Heart left ventricle (tissue), 16 donors: Measurements from ENCODE around the gene PLEKHA4. TPM values are rescaled to one million over a fixed set of nuclear protein-coding genes. Genes with fewer than 3 reads are reported as not detected.
A peak's percentile ranks its signal among the peaks of the same experiment; 100 is the strongest.
"Not testable (repeated sequence)": the region's sequence is repeated elsewhere in the genome, so short reads cannot be mapped to it uniquely, and the experiment has no call there.

Source experiments
- ATAC-seq, 4 donors: fragments of 200-7000 bp; cut with Tn5 transposase; one replicate each; pipeline ENCODE4 v1.9.1; 2020 to 2022; ENCODE audit warnings: moderate library complexity in 4 of 4, mild to moderate bottlenecking in 3 of 4, moderate number of reproducible peaks in 1 of 4
- DNase-seq, 5 donors: peaks; one replicate each; pipeline ENCODE4 v3.0.0-alpha.2; 2020
- H3K27ac ChIP-seq, 12 donors: fragments of 200-600 bp; sonication (generic) in 4 of 12; one replicate each; pipeline versions ENCODE4 v1.5.0 to v1.8.0; 2016 to 2022; ENCODE audit warnings: mild to moderate bottlenecking in 2 of 12
- H3K27me3 ChIP-seq, 9 donors: fragments of 200-600 bp; sonication (generic) in 2 of 9; one replicate each; pipeline versions ENCODE4 v1.5.1 to v1.8.0; 2016 to 2022; ENCODE audit warnings: mild to moderate bottlenecking in 3 of 9
- H3K36me3 ChIP-seq, 9 donors: fragments of 200-600 bp; sonication (generic) in 2 of 9; one replicate each; pipeline versions ENCODE4 v1.5.0 to v1.8.0; 2018 to 2022; ENCODE audit warnings: mild to moderate bottlenecking in 2 of 9
- H3K4me1 ChIP-seq, 12 donors: fragments of 200-600 bp; sonication (generic) in 4 of 12; one replicate each; pipeline versions ENCODE4 v1.5.0 to v1.8.0; 2016 to 2022; ENCODE audit warnings: mild to moderate bottlenecking in 3 of 12
- H3K4me3 ChIP-seq, 12 donors: fragments of 200-600 bp; sonication (generic) in 4 of 12; one replicate each; pipeline versions ENCODE4 v1.5.0 to v1.8.0; 2017 to 2022; ENCODE audit warnings: mild to moderate bottlenecking in 9 of 12, moderate library complexity in 4 of 12
- H3K9me3 ChIP-seq, 12 donors: fragments of 200-600 bp; sonication (generic) in 4 of 12; one replicate each; pipeline versions ENCODE4 v1.5.0 to v1.8.0; 2016 to 2022; ENCODE audit warnings: mild to moderate bottlenecking in 1 of 12
- CTCF ChIP-seq, 12 donors: fragments of 200-600 bp; sonication (generic) in 4 of 12; IDR thresholded peaks; one replicate each; pipeline versions ENCODE4 v1.5.0 to v1.8.0; 2018 to 2022; ENCODE audit warnings: antibody characterized with exemption in 12 of 12, mild to moderate bottlenecking in 5 of 12
- POLR2A ChIP-seq, 2 donors: fragments of 450-650 bp; IDR thresholded peaks; one replicate each; pipeline ENCODE4 v1.6.1; 2017; ENCODE audit warnings: antibody characterized with exemption in 2 of 2, mild to moderate bottlenecking in 2 of 2, moderate library complexity in 2 of 2
- WGBS, 4 donors: extraction: QIAGEN DNeasy Blood & Tissue Kit in 2 of 4; methylation state at CpG; one replicate each; pipeline versions ENCODE4 v1.1.5 to v1.1.7; 2013 to 2018; 5-methylcytosine and 5-hydroxymethylcytosine counted together
- intact Hi-C, 10 donors: fragments of 100-400 bp; cut with DNase I; formaldehyde crosslinking; loops; one replicate each; pipeline versions ENCODE4 v1.11.1 to v1.14.2; 2022
- polyA plus RNA-seq, 2 donors: library from polyadenylated mRNA; stranded (reverse); fragments of 200-250 nt; gene quantifications; one replicate each; pipeline ENCODE4 v1.2.3, GENCODE V29; 2013
- total RNA-seq, 9 donors: library from RNA; depleted of rRNA in 2 of 9; stranded (reverse); fragments of >200 nt in 2 of 9; fragmentation: NEBNext Ultra II Directional in 3 of 9; extraction: Animal tissue kit (Norgen Biotek cat#: 25700) in 3 of 9; gene quantifications; one replicate each; pipeline versions ENCODE4 v1.1.0 to v1.2.4, GENCODE V29; 2016 to 2023
- donor health status: ischemic (EF 13 %, LVEDD 7.1; RV severe dilation, severe dysfunction).
- donor health status: healthy with polysubstance abuse.
- donor health status: DM: no; HTN: yes; CAD: no.
- donor health status: DM: no; HTN: no; CAD: no.
- donor health status: ischemic (EF 25% LVEDD 6.9; RV normal size, moderate dysfunction).
- donor health status: ischemic (EF 25% LVEDD 5.7; RV mildly dilated, moderate dysfunction).
- donor health status: healthy.
- donor health status: DM: yes; HTN: yes; CAD: no.
- donor health status: ischemic (EF 35%, LVEDD 5.7; RV mildly dilated, moderate dysfunction).
- donor health status: nonischemic (EF 11% LVEDD 7.7; RV severe dilation, severe dysfunction).
- donor health status: DM: yes; HTN: yes; CAD: no.
- donor health status: PGD.
- donor health status: ischemic (EF 29% LVEDD 5.4; RV normal size, mild dysfunction).
- donor health status: nonischemic (EF 23%, LVEDD 6.1; RV moderate dilation, normal function).

PLEKHA4 gene
- total and polyA plus RNA-seq, 11 donors = 7.5 to 66.9 (median 28.6) TPM

GRCh38 chr19:48896191-48896720 is 27.8 kb upstream of the PLEKHA4 start:
- intact Hi-C loops = loop anchor here in 1 of 10 donors (1.0 kb wide), 1 partner anchor 23 kb away; no protein-coding TSS in a partner anchor
- Histone ChIP-seq H3K36me3 (no peaks in the 10 kb centered on the region), H3K9me3 (no peaks in the 10 kb centered on the region), H3K27me3 (peaks cover 0 to 20% (median 0%) of the 10 kb centered on the region in 9 donors), H3K27ac (peak overlapping the region; percentile 6 to 86 (median 62)), H3K4me3 (peak overlapping the region in 11 of 12 donors; percentile 18 to 60 (median 52)), H3K4me1 (peaks cover 0 to 32% (median 17%) of the 10 kb centered on the region in 12 donors)
- DNase-seq (peak; percentile 62 to 84 (median 75)), ATAC-seq (peak; percentile 39 to 74 (median 64))
- TF ChIP-seq POLR2A (IDR thresholded peaks at IDR 0.05) (no peak), CTCF (IDR thresholded peaks at IDR 0.05) (no peak)
- 11 to 27% (median 24%) methylated on average over 18 to 25 of the region's 25 CpGs for WGBS, 4 donors

GRCh38 chr19:48895226-48895625 is 26.8 kb upstream of the PLEKHA4 start:
- 59 to 71% (median 65%) methylated on average over 8 to 21 of the region's 21 CpGs for WGBS, 4 donors
- TF ChIP-seq CTCF (IDR thresholded peaks at IDR 0.05) = no peak
- TF ChIP-seq POLR2A (IDR thresholded peaks at IDR 0.05) = no peak
- no peaks in the 10 kb centered on the region for H3K9me3 ChIP-seq
- H3K4me3 ChIP-seq = peak overlapping the region in 7 of 12 donors; percentile 18 to 60 (median 48)
- H3K27ac ChIP-seq = peak overlapping the region in 6 of 12 donors; percentile 15 to 77 (median 18)
- intact Hi-C loops = no loop called here
- DNase-seq (no peak), ATAC-seq (no peak)
- H3K36me3 ChIP-seq = no peaks in the 10 kb centered on the region
- peaks cover 0 to 20% (median 0%) of the 10 kb centered on the region in 9 donors for H3K27me3 ChIP-seq
- H3K4me1 ChIP-seq = peaks cover 0 to 24% (median 11%) of the 10 kb centered on the region in 12 donors

GRCh38 chr19:48890551-48890950 is 22.1 kb upstream of the PLEKHA4 start:
- ATAC-seq = no peak
- Histone ChIP-seq H3K27ac (no peak overlapping the region), H3K4me1 (peaks cover 0 to 7% (median 4%) of the 10 kb centered on the region in 12 donors), H3K36me3 (no peaks in the 10 kb centered on the region), H3K4me3 (no peak overlapping the region), H3K9me3 (no peaks in the 10 kb centered on the region), H3K27me3 (peaks cover 0 to 13% (median 0%) of the 10 kb centered on the region in 9 donors)
- intact Hi-C loops = no loop called here
- TF ChIP-seq CTCF (IDR thresholded peaks at IDR 0.05) = no peak
- TF ChIP-seq POLR2A (IDR thresholded peaks at IDR 0.05) = no peak
- no peak for DNase-seq
- 84 to 91% (median 87%) methylated on average over 4 of the region's 4 CpGs for WGBS, 4 donors

- H3K4me1 ChIP-seq, H3K9me3 ChIP-seq, H3K4me3 ChIP-seq, ATAC-seq, DNase-seq, H3K27me3 ChIP-seq, H3K27ac ChIP-seq, H3K36me3 ChIP-seq, intact Hi-C loops: not testable (repeated sequence)
- 61 to 82% (median 70%) methylated on average over 2 to 3 of the region's 3 CpGs for WGBS, 4 donors
Observed at GRCh38 chr19:48889496-48889895, 21.1 kb upstream of the PLEKHA4 start.
